HTERT RPE-1 (cell line): ENCODE data around the gene CRTC1.

Source experiments
- in situ Hi-C: fragments of 300-500 bp; cut with MboI; formaldehyde crosslinking; loops from 4 replicates; pipeline ENCODE4 v1.14.3; 2020; ENCODE audit warnings: low sequenced_read_pairs

CRTC1 gene

GRCh38 chr19:18780631-18781030, 97.2 kb downstream of the CRTC1 start:
- in situ Hi-C loops, result no loop called here

DNA sequence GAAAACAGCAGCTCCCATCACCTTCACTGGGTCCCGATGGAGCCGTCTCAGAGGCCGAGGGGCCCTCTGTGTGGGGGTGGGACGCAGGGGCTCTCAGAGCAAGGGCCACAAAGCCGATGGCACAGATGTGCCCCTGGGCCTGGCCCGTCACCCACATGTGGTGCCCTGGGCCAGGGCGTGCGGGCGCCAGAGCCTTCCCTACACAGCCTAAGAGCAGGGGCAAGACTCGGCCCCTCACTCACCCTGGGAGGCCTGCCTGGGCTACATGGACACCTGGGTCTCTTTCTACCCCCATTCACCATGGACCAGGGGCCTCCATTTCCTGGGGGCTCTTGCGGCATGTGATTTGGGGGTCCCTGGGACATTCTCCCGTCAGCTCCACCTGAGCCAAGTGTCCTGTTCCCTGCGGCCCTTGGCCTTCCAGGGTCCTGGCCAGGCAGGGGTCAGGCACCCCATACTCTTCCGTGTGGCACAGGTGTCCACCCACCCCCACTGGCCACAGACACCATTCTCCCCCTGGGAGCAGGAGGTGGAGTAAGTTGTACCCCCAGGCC, 97.6 kb downstream of the CRTC1 start:
- in situ Hi-C loops, result no loop called here

DNA sequence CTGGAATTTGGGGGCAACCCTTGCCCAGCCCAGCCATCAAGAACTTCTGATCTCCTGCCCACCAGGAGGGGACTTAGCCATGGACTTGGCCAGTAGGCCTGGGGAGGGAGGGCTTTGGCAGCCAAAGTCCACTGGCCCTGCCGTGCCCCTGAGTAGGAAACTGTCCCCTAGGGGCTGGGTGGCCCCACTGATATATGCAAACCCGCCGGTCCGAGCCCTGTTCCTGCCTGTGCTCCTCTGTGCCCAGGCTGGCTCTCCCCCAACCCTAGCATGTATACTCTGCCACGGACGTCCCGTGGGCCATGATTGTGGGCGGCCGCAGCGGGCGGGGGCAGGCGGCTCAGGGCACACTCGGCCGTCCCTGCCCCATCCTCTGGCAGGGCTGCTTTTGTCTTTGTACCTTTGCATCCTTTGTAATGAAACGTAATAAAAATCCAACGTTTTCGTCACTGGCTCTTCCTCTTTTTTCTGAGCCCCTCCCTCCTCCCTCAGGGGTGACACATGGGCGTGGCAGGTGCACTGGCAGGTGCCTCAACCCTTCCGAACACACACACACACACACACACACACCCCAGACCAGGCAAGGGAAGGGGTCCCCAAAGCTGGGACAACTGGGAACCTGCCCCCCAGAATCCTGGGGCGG, 98.5 kb downstream of the CRTC1 start:
- in situ Hi-C loops, result no loop called here

DNA sequence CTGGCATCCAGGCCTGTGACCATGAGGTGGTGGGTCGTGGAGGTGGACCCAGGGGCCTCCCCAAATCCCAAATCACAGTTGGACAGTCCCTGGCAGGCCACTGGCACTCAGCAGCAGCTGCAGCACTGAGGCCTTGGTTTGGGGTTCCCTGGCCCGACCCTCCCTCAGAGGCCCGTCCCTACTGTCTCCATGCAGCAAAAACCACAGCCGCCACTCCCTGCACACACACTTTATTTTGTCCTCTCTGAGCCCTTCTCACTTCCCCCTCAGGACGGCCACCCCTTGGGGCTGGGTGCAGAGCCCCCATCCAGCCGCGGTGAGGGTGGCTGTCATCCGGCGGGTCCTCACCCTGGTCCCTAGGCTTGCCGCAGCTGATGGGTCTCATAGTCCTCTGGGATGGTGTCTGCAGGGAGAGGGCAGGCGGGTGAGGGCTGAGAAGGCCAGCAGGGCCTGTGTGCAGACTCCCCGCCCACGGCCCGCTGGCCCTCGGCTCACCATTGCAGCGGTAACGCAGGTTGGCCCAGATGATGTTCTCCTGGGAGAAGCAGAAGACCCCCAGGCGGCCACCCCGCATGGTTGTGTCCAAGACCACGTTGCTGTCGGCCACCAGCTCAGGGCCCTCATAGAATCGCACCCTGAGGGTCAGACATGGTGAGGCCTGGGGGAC, 99.2 kb downstream of the CRTC1 start:
- in situ Hi-C loops, result no loop called here

DNA sequence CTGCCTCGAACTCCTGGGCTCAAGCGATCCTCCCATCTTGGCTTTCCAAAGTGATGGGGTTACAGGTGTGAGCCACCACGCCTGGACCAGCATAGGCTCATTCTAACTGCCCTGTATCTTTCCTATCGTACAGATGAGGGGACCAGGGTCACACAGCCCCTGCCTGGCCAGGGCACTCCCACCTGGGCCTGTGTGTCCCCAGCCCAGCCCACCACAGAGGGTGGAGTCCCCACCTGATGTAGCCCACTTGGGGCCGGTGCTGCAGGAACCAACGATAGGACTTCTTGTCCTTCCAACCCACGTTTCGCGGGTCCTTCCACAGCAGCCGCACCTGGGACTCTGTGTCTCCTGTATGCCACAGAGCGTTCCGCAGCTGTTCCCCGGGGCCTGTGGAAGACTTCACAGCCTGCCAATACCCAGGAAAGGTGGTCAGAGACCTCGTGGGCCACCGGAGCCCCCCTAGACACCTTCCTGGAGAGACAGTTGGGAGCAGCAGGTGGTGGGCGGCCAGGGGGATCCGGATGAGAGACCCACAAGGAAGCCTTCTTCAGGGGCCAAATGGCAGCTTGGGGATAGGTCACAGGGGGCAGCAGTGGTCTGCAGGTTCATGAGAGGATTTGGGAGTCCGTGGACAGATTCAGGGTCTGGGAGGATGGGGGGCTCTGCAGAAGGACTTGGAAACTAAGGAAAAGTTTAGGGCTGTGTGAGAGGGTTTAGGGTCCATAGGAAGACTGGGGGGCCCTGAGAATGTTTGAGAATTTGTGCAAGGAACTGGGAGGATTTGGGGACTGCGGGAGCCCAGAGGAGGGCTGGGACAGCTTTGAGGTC, 100.7 kb downstream of the CRTC1 start:
- in situ Hi-C loops, result no loop called here

- in situ Hi-C loops, result no loop called here
These were observed 101.3 kb downstream of the CRTC1 start for GRCh38 chr19:18784786-18785120.

- in situ Hi-C loops, result no loop called here
These were observed 102.0 kb downstream of the CRTC1 start for GRCh38 chr19:18785179-18786124.

DNA sequence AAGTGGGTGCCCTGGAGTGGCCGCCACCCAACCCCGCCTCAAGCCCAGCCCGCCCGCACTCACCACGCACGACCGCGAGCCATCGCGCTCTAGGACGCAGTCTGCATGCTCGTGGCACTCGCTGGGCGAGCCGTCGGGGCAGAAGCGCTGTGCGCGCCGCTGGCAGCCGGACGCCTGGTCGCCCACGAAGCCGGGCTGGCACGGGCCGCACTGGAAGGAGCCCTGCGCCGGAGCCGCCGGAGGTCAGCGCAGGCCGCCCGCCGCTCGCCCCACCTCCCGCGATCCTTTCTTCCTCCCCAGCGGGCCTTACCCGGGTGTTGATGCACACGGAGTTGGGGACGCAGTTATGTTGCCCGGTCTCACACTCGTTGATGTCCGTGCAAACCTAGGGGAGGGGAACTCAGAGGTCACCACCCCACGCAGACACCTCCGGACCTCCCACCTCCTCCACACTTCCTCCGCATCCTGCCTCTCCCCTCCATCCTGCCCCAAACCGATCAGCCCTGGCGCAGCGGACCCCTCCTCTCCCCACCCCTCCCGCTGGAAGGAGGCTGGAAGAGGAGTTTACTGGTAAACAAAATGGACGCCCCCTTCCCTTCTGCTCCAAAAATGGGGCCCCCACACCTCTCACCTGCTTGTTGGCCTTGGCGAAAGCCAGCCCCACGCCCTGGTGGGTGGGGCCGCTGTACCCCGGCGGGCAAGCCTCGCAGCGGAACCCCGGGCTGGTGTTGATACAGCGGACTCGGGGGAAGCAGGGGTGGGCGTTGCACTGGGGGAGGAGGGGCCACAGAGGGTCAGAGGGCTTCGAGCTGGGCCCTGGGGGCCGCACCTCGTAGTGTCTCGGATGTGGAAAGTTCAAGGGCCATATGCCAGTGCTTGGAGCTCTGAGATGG, 105.3 kb downstream of the CRTC1 start:
- in situ Hi-C loops, result no loop called here

DNA sequence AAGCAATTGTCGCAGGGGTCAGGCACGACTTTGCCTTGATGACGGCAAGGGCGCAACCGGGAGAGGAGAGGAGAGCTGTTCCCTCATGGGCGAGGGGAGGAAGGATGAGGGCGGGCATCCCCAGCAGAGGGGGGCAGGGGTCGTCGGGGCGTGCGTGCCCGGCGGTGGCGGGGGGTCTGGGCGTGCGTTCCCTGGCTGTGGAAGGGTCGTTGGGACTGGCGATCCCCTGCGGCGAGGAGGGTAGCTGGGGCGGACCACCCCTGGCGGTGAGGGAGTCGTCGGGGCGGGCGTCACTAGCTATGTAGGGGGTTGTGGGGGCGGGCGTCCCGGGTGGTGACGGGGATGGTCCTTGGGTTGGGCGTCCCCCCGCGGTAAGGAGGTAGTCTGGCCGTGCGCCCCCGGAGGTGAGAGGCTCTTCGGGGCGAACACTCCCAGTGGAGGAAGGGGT, 106.0 kb downstream of the CRTC1 start:
- in situ Hi-C loops, result no loop called here

DNA sequence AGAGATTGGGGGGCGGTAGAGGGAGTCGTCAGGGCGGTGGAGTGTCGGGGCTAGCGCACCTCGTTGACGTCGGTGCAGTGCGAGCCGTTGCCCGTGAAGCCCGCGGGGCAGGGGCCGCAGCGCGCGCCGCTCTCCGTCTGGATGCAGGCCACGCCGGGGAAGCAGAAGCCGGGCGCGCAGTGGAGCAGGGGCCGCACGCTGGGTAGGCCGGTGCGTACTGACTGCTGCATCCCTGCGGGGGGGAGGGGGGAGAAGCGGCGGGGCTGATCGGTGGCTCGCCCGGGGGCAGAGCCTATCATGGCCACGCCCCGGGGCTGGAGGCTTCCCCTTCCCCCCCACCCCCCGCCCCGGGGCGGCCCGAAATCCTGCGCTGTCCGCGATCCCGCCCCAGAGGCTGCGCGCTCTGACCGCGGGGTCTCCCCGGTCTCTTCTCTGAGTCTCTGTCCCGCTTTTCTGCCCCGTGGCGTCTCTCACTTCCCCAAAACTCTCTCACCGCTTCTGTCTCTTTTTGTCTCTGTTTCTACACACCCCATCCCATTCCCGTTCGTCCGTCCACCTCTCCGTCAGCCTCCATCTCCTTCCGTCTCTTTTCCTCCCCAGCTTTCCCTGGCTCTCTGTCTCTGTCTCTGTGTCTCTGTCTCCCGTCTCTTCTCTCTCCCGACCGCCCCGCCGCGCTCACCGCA, 106.5 kb downstream of the CRTC1 start:
- in situ Hi-C loops, result no loop called here

- in situ Hi-C loops, result no loop called here
These were observed 107.3 kb downstream of the CRTC1 start, which contains the start of gene COMP for GRCh38 chr19:18790566-18791314. TSS of gene COMP (minus strand) at chr19:18791305. CDS start at chr19:18791269, 36 bp downstream.

DNA sequence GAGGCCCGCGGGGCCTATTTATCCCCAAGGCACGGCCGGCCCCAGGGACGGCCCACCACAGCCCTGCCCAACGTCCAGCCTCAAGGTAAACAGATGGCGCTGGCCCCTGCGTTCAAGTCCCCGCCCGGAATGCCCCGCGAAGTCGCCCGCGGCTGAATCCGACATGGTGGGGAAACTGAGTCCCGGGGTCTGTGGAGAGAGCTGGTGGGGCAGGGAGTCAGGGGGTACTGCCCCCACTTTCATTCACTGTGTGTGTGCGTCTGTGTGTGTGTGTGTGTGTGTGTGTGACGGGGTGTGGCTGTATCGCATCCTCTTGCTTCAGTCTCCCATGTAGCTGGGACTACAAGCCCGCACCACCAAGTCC, 107.8 kb downstream of the CRTC1 start:
- in situ Hi-C loops, result no loop called here

- in situ Hi-C loops, result no loop called here
These were observed 109.2 kb downstream of the CRTC1 start for GRCh38 chr19:18792661-18793060.

GRCh38 chr19:18793144-18794028, 109.9 kb downstream of the CRTC1 start:
- in situ Hi-C loops, result no loop called here

- in situ Hi-C loops, result no loop called here
These were observed 110.5 kb downstream of the CRTC1 start for GRCh38 chr19:18794029-18794313.

DNA sequence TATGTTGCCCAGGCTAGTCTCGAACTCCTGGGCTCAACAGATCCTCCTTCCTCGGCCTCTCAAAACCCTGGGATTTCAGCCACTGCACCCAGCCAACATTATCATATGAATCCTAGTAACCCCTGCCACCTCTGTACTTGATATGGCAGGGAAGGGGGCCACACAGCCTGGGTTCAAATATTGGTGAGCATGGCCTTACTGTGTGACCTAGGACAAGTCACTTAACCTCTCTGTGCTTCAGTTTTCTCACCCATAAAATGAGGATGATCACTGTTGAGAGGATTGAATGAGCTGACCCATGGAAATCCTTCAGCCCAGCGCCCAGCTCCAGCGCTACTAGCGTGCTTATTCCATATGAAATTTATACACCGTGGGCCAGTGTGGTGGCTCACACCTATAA, 111.2 kb downstream of the CRTC1 start:
- in situ Hi-C loops, result no loop called here

DNA sequence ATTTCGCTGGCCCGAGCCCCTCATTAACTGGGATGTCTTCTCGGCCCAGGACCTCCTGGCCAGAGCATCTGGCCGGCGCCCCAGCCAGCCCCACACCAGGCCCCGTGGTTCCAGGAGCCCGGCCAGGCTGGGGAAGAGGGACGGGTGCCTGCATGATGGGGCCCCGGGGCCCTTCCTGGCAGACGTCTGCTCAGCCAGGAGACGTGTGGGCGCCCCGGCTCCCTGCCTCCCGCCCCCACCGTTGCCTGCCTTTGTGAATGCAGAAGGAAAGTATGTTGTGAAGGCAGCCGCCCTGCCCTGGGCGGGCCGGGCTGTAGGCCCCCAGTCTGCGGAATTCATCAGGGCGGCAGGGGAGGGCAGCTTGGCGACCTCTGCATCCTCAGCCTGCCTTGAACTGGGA, 112.1 kb downstream of the CRTC1 start:
- in situ Hi-C loops, result no loop called here

DNA sequence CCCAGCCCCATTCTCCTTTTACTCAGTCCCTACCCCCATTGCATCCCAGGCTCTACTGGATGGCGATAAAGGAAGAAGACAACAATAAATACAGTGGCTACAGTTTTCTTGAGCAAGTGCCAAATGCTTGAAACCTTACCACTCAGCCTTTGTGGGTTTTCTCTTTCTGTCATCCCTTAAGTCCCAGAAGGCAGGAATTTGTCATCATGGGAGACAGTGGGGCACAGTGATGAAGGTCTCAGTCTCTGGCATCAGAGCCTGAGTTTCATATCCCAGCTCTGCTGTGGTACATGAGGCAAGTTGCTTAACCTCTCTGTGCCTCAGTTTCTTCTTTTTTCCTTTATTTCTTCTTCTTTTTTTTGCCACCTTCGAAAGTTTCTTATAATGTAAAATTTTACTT, 112.8 kb downstream of the CRTC1 start:
- in situ Hi-C loops, result no loop called here
